Stomach (tissue), 9 donors: ENCODE measurements around the gene FUBP1. TPM values are rescaled to one million over a fixed set of nuclear protein-coding genes. Genes with fewer than 3 reads are reported as not detected.

Source experiments
- DNase-seq, 2 donors: peaks; one replicate each; pipeline versions ENCODE4 v3.0.0 to v3.0.0-alpha.2; 2013 to 2019
- H3K27ac ChIP-seq, 5 donors: fragments of 200-600 bp in 4 of 5; sonication (generic) in 4 of 5; one replicate each; pipeline ENCODE4 v1.5.1; 2013 to 2019; ENCODE audit warnings: mild to moderate bottlenecking in 1 of 5, moderate library complexity in 1 of 5
- H3K27me3 ChIP-seq, 3 donors: fragments of 200-600 bp; sonication (generic); one replicate each; pipeline ENCODE4 v1.5.1; 2017 to 2019; ENCODE audit warnings: mixed run types in 1 of 3
- H3K36me3 ChIP-seq, 4 donors: fragments of 200-600 bp; sonication (generic); 1 replicate in 3 of 4; 2 replicates in 1 of 4; pipeline ENCODE4 v1.5.1; 2016 to 2019
- H3K4me1 ChIP-seq, 4 donors: fragments of 200-600 bp; sonication (generic); one replicate each; pipeline ENCODE4 v1.5.1; 2016 to 2019
- H3K4me3 ChIP-seq, 4 donors: fragments of 200-600 bp; sonication (generic) in 3 of 4; one replicate each; pipeline ENCODE4 v1.5.1; 2016 to 2019; ENCODE audit warnings: mild to moderate bottlenecking in 1 of 4
- H3K9me3 ChIP-seq, 4 donors: fragments of 200-600 bp; sonication (generic); one replicate each; pipeline ENCODE4 v1.5.1; 2016 to 2019
- EP300 ChIP-seq: sonication (generic); formaldehyde crosslinking; IDR thresholded peaks from one replicate; pipeline ENCODE4 v1.6.1; 2017; ENCODE audit warnings: antibody characterized with exemption
- POLR2A ChIP-seq, 4 donors: fragments of 450-650 bp; IDR thresholded peaks; one replicate each; pipeline ENCODE4 v1.6.1; 2016; ENCODE audit warnings: antibody characterized with exemption in 4 of 4, control low read depth in 2 of 4, mild to moderate bottlenecking in 1 of 4, moderate library complexity in 1 of 4
- POLR2AphosphoS5 ChIP-seq, 3 donors: sonication (generic); formaldehyde crosslinking; IDR thresholded peaks; one replicate each; pipeline ENCODE4 v1.6.1; 2016; ENCODE audit warnings: antibody characterized with exemption in 3 of 3
- WGBS, 5 donors: extraction: QIAGEN DNeasy Blood & Tissue Kit in 3 of 5; methylation state at CpG; one replicate each; pipeline versions ENCODE4 v1.1.5 to v1.1.7; 2013 to 2018; 5-methylcytosine and 5-hydroxymethylcytosine counted together
- intact Hi-C: fragments of 100-400 bp; cut with DNase I; formaldehyde crosslinking; loops from one replicate; pipeline ENCODE4 v1.15.1; 2023; ENCODE audit warnings: low total_unique reads
- polyA plus RNA-seq, 3 donors: library from polyadenylated mRNA; stranded (reverse); fragments of 200-250 nt; gene quantifications; one replicate each; pipeline ENCODE4 v1.2.3, GENCODE V29; 2013
- total RNA-seq, 5 donors: library from RNA; depleted of rRNA; stranded (reverse); fragments of >200 nt; gene quantifications; one replicate each; pipeline versions ENCODE4 v1.1.0 to v1.2.3, GENCODE V29; 2014 to 2016
- TF ChIP-seq, protein P1 (sequence below), 7 experiments: fragments of 450-650 bp in 4 of 7; fragments of 200-600 bp in 3 of 7; sonication (generic) in 3 of 7; IDR thresholded peaks; one replicate each; pipeline ENCODE4 v1.5.1; 2016 to 2019; ENCODE audit warnings: antibody characterized with exemption in 7 of 7, control low read depth in 2 of 7, mild to moderate bottlenecking in 1 of 7
- donor health status: healthy with polysubstance abuse.
- donor health status: Bipolar disorder and iron deficiency.
- donor health status: healthy.

The FUBP1 gene
- total and polyA plus RNA-seq, 8 donors = 25.6 to 394 (median 54.4) TPM

DNA sequence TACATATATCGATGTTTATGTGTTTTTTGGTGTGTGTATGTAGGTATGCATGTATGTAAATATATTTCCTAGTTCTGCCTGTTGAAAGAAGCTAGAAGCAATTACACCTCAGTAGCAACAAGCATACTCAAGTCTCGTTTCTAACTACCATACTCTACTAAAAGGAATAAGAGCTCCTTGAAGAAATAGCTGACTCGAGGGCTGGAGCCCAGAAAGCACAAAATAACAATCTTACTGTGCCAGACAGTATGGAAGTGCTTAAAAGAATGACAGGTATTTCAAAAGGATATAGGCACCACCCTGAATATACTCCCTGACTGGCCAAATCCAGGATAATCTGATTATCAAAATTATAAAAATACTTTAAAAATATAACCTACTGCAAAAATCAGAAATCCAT lies 23.2 kb downstream of the FUBP1 start:
- no peak overlapping the region for H3K27ac ChIP-seq
- H3K4me1 ChIP-seq = peaks cover 0 to 14% (median under 1%) of the 10 kb centered on the region in 4 donors
- WGBS, 5 donors = 76 to 93% (median 85%) methylated on average over 3 of the region's 3 CpGs
- no peak overlapping the region for H3K4me3 ChIP-seq
- TF ChIP-seq POLR2A (IDR thresholded peaks at IDR 0.05) (no peak), EP300 (no peak), POLR2AphosphoS5 (IDR thresholded peaks at IDR 0.05) (no peak)
- TF ChIP-seq, protein P1, sequence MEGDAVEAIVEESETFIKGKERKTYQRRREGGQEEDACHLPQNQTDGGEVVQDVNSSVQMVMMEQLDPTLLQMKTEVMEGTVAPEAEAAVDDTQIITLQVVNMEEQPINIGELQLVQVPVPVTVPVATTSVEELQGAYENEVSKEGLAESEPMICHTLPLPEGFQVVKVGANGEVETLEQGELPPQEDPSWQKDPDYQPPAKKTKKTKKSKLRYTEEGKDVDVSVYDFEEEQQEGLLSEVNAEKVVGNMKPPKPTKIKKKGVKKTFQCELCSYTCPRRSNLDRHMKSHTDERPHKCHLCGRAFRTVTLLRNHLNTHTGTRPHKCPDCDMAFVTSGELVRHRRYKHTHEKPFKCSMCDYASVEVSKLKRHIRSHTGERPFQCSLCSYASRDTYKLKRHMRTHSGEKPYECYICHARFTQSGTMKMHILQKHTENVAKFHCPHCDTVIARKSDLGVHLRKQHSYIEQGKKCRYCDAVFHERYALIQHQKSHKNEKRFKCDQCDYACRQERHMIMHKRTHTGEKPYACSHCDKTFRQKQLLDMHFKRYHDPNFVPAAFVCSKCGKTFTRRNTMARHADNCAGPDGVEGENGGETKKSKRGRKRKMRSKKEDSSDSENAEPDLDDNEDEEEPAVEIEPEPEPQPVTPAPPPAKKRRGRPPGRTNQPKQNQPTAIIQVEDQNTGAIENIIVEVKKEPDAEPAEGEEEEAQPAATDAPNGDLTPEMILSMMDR (IDR thresholded peaks at IDR 0.05) = no peak
- peaks cover 71 to 99% (median 98%) of the 10 kb centered on the region in 4 donors for H3K36me3 ChIP-seq
- no peak for DNase-seq
- intact Hi-C loops = no loop called here
- no peaks in the 10 kb centered on the region for H3K9me3 ChIP-seq
- H3K27me3 ChIP-seq = no peaks in the 10 kb centered on the region

DNA sequence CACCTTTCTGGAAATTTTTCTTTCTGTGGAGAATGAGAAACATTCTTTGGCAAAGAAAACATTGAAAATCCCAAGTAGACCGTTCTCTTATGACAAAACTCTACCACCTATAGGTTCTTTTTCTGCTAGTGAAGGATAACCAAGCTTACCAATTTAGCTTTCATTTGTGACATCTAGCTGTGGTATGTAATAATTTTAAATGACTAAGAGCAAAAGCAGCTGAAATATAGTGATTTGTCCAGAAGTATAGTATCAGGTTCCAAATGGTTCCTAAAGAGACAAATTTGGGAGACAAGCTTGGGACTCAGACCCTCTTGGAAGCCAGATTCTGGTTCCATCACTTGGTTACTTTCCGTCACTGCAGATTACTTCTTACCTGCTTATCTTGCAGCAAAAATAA lies 24.4 kb downstream of the FUBP1 start:
- intact Hi-C loops = no loop called here
- H3K27ac ChIP-seq = no peak overlapping the region
- no peaks in the 10 kb centered on the region for H3K27me3 ChIP-seq
- H3K36me3 ChIP-seq = peaks cover 59 to 98% (median 97%) of the 10 kb centered on the region in 4 donors
- DNase-seq = no peak
- H3K4me3 ChIP-seq = no peak overlapping the region
- 93 to 98% (median 95%) methylated on average over 2 of the region's 2 CpGs for WGBS, 5 donors
- no peak for TF ChIP-seq POLR2A (IDR thresholded peaks at IDR 0.05)
- TF ChIP-seq, protein P1 (IDR thresholded peaks at IDR 0.05) = no peak
- TF ChIP-seq EP300 = no peak
- TF ChIP-seq POLR2AphosphoS5 (IDR thresholded peaks at IDR 0.05) = no peak
- H3K4me1 ChIP-seq = peaks cover 0 to 15% (median 6%) of the 10 kb centered on the region in 4 donors
- no peaks in the 10 kb centered on the region for H3K9me3 ChIP-seq

GRCh38 chr1:77953907-77954306 lies 25.0 kb downstream of the FUBP1 start:
- no peak for DNase-seq
- Histone ChIP-seq H3K27me3 (no peaks in the 10 kb centered on the region), H3K4me1 (peaks cover 0 to 21% (median 12%) of the 10 kb centered on the region in 4 donors), H3K9me3 (no peaks in the 10 kb centered on the region), H3K27ac (no peak overlapping the region), H3K4me3 (no peak overlapping the region), H3K36me3 (peaks cover 53 to 98% (median 97%) of the 10 kb centered on the region in 4 donors)
- WGBS, 5 donors = 95 to 98% (median 98%) methylated on average over 3 of the region's 3 CpGs
- TF ChIP-seq POLR2AphosphoS5 (IDR thresholded peaks at IDR 0.05) = no peak
- TF ChIP-seq EP300 = no peak
- TF ChIP-seq POLR2A (IDR thresholded peaks at IDR 0.05) = no peak
- TF ChIP-seq, protein P1 (IDR thresholded peaks at IDR 0.05) = no peak
- intact Hi-C loops = no loop called here

DNA sequence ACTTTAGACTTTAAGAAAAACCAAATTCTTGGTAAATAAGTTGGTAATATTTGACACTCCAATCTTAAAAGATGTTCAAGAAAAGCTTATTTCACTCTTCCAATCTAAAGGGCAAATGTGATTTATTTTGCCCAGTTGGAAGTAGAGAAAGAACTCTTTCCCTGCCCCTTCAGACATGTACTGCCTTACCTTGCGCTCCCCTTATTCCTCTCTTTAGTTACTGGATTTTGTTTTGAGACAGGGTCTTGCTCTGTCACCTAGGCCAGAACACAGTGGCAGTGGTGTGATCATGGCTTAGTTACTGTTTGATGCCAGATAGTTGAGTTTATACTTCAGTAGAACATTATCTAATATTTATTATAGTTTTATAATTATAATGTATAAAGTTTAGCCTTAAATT lies 27.5 kb downstream of the FUBP1 start:
- H3K27ac ChIP-seq = no peak overlapping the region
- intact Hi-C loops = no loop called here

More for the DNA sequence above, 27.5 kb downstream of the FUBP1 start:
- TF ChIP-seq, protein P1 (IDR thresholded peaks at IDR 0.05) = no peak
- no peak for TF ChIP-seq EP300
- TF ChIP-seq POLR2AphosphoS5 (IDR thresholded peaks at IDR 0.05) = no peak
- TF ChIP-seq POLR2A (IDR thresholded peaks at IDR 0.05) = no peak
- Histone ChIP-seq H3K4me1 (peaks cover 0 to 35% (median 18%) of the 10 kb centered on the region in 4 donors), H3K36me3 (peaks cover 46 to 98% (median 96%) of the 10 kb centered on the region in 4 donors), H3K4me3 (no peak overlapping the region), H3K27me3 (no peaks in the 10 kb centered on the region), H3K9me3 (no peaks in the 10 kb centered on the region)
- 93 to 100% (median 100%) methylated on average over 1 of the region's 1 CpG for WGBS, 5 donors
- DNase-seq = no peak
